ENCODE measurements around the gene STON2. TPM values are rescaled to one million over a fixed set of nuclear protein-coding genes. Genes with fewer than 3 reads are reported as not detected.
"Not testable (repeated sequence)": the region's sequence is repeated elsewhere in the genome, so short reads cannot be mapped to it uniquely, and the experiment has no call there.

Gene STON2
- total and polyA plus RNA-seq, 4 donors: 1.9 to 30.0 (median 7.3) TPM

GRCh38 chr14:81382517-81383225, 17.5 kb downstream of the STON2 start:
- no peak overlapping the region for H3K4me3 ChIP-seq (ENCODE audit: low read depth in 1 of 3, low read length in 3 of 3)
- H3K9me3 ChIP-seq (ENCODE audit: control insufficient read depth in 4 of 4, low read length in 3 of 4): no peaks in the 10 kb centered on the region
- no peaks in the 10 kb centered on the region for H3K4me1 ChIP-seq (ENCODE audit: control insufficient read depth in 4 of 4, insufficient read depth in 4 of 4, low read length in 3 of 4)
- WGBS: 91% methylated on average over 8 of the region's 8 CpGs
- no peak overlapping the region for H3K27ac ChIP-seq (ENCODE audit: low read depth in 1 of 2, low read length in 2 of 2)
- no peak overlapping the region for H3K9ac ChIP-seq (ENCODE audit: low read depth in 1 of 2, low read length in 2 of 2)
- H3K36me3 ChIP-seq (ENCODE audit: control insufficient read depth in 4 of 4, insufficient read depth in 3 of 4, low read depth in 1 of 4, low read length in 3 of 4): no peaks in the 10 kb centered on the region
- no peak for DNase-seq (ENCODE audit: low spot score)
- no peak for TF ChIP-seq TAF1 (conservative IDR thresholded peaks at IDR 0.05)
- no peak for TF ChIP-seq FOXA1 (IDR thresholded peaks at IDR 0.05)
- no peak for TF ChIP-seq FOXA2 (IDR thresholded peaks at IDR 0.05)
- H3K27me3 ChIP-seq (ENCODE audit: control insufficient read depth in 4 of 4, insufficient read depth in 4 of 4, low read length in 3 of 4): no peaks in the 10 kb centered on the region

- 80% methylated on average over 2 of the region's 2 CpGs for WGBS
- not testable (repeated sequence) for H3K36me3 ChIP-seq (ENCODE audit: control insufficient read depth in 4 of 4, insufficient read depth in 3 of 4, low read depth in 1 of 4, low read length in 3 of 4); H3K4me1 ChIP-seq (ENCODE audit: control insufficient read depth in 4 of 4, insufficient read depth in 4 of 4, low read length in 3 of 4); H3K27me3 ChIP-seq (ENCODE audit: control insufficient read depth in 4 of 4, insufficient read depth in 4 of 4, low read length in 3 of 4); H3K27ac ChIP-seq (ENCODE audit: low read depth in 1 of 2, low read length in 2 of 2); H3K9me3 ChIP-seq (ENCODE audit: control insufficient read depth in 4 of 4, low read length in 3 of 4); H3K9ac ChIP-seq (ENCODE audit: low read depth in 1 of 2, low read length in 2 of 2); H3K4me3 ChIP-seq (ENCODE audit: low read depth in 1 of 3, low read length in 3 of 3); DNase-seq (ENCODE audit: low spot score)
These were observed 20.1 kb downstream of the STON2 start for GRCh38 chr14:81380009-81380408.

- Histone ChIP-seq H3K27me3 (ENCODE audit: control insufficient read depth in 4 of 4, insufficient read depth in 4 of 4, low read length in 3 of 4) (no peaks in the 10 kb centered on the region), H3K27ac (ENCODE audit: low read depth in 1 of 2, low read length in 2 of 2) (no peak overlapping the region), H3K4me3 (ENCODE audit: low read depth in 1 of 3, low read length in 3 of 3) (no peak overlapping the region), H3K4me1 (ENCODE audit: control insufficient read depth in 4 of 4, insufficient read depth in 4 of 4, low read length in 3 of 4) (no peaks in the 10 kb centered on the region), H3K36me3 (ENCODE audit: control insufficient read depth in 4 of 4, insufficient read depth in 3 of 4, low read depth in 1 of 4, low read length in 3 of 4) (peaks cover 0 to 2% (median 0%) of the 10 kb centered on the region in 4 donors), H3K9me3 (ENCODE audit: control insufficient read depth in 4 of 4, low read length in 3 of 4) (no peaks in the 10 kb centered on the region), H3K9ac (ENCODE audit: low read depth in 1 of 2, low read length in 2 of 2) (no peak overlapping the region)
- 97% methylated on average over 1 of the region's 1 CpG for WGBS
- TF ChIP-seq HNF4G (IDR thresholded peaks at IDR 0.05) (no peak), YY1 (IDR thresholded peaks at IDR 0.05) (no peak), RXRA (IDR thresholded peaks at IDR 0.05) (no peak), SP1 (IDR thresholded peaks at IDR 0.05) (no peak), GABPA (IDR thresholded peaks at IDR 0.05 in 1 of 2, conservative IDR thresholded peaks at IDR 0.05 in 1 of 2) (no peak), FOXA1 (IDR thresholded peaks at IDR 0.05) (no peak), HNF4A (conservative IDR thresholded peaks at IDR 0.05) (no peak), CTCF (IDR thresholded peaks at IDR 0.05; ENCODE audit: low read depth, low read length, missing input control) (no peak), FOXA2 (IDR thresholded peaks at IDR 0.05) (no peak)
- TF ChIP-seq, protein P1, sequence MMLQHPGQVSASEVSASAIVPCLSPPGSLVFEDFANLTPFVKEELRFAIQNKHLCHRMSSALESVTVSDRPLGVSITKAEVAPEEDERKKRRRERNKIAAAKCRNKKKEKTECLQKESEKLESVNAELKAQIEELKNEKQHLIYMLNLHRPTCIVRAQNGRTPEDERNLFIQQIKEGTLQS (IDR thresholded peaks at IDR 0.05): no peak
- TF ChIP-seq, protein P2, sequence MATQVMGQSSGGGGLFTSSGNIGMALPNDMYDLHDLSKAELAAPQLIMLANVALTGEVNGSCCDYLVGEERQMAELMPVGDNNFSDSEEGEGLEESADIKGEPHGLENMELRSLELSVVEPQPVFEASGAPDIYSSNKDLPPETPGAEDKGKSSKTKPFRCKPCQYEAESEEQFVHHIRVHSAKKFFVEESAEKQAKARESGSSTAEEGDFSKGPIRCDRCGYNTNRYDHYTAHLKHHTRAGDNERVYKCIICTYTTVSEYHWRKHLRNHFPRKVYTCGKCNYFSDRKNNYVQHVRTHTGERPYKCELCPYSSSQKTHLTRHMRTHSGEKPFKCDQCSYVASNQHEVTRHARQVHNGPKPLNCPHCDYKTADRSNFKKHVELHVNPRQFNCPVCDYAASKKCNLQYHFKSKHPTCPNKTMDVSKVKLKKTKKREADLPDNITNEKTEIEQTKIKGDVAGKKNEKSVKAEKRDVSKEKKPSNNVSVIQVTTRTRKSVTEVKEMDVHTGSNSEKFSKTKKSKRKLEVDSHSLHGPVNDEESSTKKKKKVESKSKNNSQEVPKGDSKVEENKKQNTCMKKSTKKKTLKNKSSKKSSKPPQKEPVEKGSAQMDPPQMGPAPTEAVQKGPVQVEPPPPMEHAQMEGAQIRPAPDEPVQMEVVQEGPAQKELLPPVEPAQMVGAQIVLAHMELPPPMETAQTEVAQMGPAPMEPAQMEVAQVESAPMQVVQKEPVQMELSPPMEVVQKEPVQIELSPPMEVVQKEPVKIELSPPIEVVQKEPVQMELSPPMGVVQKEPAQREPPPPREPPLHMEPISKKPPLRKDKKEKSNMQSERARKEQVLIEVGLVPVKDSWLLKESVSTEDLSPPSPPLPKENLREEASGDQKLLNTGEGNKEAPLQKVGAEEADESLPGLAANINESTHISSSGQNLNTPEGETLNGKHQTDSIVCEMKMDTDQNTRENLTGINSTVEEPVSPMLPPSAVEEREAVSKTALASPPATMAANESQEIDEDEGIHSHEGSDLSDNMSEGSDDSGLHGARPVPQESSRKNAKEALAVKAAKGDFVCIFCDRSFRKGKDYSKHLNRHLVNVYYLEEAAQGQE (IDR thresholded peaks at IDR 0.05): no peak
- no peak for DNase-seq (ENCODE audit: low spot score)
These were observed 28.3 kb downstream of the STON2 start for GRCh38 chr14:81371802-81372201.
